ENCODE results near the gene GPR3. TPM values are rescaled to one million over a fixed set of nuclear protein-coding genes. Genes with fewer than 3 reads are reported as not detected.

The GPR3 gene
- total RNA-seq, 1 donor from 2014 or later, result 1.9 TPM

DNA sequence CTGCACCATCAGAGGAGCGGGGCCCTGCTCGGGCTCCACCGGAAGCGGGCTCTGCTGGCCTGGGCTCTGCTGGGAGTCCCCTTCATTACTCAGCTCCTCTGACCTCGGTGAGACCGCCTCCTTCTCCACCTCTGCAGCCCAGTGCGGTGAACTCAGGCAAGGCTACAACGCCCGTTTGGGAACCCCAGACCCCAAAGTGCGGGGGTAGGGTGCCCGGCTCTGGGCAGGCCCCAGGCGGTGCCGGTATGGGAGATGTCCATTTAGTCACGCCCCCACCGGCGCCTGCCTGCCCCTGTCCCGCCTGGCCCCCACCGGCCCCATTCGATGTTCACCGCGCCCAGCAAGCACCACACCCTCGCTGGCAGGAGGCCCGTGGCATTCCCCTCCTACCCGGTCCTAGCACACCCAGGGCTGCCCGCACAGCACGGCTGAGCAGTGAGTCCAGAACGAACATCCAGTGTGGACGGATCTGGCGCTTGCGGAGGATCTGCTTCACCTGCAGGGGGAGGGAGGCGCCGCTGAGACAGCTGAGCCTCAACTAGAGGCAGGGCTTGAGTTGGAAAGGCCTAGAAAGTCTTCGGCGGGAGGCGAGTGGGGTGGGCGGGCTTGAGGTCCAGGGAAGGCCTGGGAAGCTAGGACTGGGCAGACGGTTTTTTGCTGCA, 35.7 kb upstream of the GPR3 start:
- Mint-ChIP-seq H3K4me1 (ENCODE audit: unreplicated experiment) (peaks cover 11% of the 10 kb centered on the region), H3K9me3 (no peaks in the 10 kb centered on the region), H3K36me3 (peaks cover 8% of the 10 kb centered on the region), H3K27ac (no peak overlapping the region), H3K4me3 (no peak overlapping the region), H3K27me3 (peaks cover 20% of the 10 kb centered on the region)
- TF ChIP-seq, protein P1, sequence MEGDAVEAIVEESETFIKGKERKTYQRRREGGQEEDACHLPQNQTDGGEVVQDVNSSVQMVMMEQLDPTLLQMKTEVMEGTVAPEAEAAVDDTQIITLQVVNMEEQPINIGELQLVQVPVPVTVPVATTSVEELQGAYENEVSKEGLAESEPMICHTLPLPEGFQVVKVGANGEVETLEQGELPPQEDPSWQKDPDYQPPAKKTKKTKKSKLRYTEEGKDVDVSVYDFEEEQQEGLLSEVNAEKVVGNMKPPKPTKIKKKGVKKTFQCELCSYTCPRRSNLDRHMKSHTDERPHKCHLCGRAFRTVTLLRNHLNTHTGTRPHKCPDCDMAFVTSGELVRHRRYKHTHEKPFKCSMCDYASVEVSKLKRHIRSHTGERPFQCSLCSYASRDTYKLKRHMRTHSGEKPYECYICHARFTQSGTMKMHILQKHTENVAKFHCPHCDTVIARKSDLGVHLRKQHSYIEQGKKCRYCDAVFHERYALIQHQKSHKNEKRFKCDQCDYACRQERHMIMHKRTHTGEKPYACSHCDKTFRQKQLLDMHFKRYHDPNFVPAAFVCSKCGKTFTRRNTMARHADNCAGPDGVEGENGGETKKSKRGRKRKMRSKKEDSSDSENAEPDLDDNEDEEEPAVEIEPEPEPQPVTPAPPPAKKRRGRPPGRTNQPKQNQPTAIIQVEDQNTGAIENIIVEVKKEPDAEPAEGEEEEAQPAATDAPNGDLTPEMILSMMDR (conservative IDR thresholded peaks at IDR 0.05), result no peak
- DNase-seq (ENCODE audit: extremely low spot score, unreplicated experiment), result no peak

- TF ChIP-seq, protein P1 (conservative IDR thresholded peaks at IDR 0.05), result peak; percentile 99
- peak; percentile 84 for DNase-seq (ENCODE audit: extremely low spot score, unreplicated experiment)
- peaks cover 20% of the 10 kb centered on the region for H3K27me3 Mint-ChIP-seq
- peaks cover 10% of the 10 kb centered on the region for H3K4me1 Mint-ChIP-seq (ENCODE audit: unreplicated experiment)
- H3K27ac Mint-ChIP-seq, result peak overlapping the region; percentile 70
- no peak overlapping the region for H3K4me3 Mint-ChIP-seq
- H3K36me3 Mint-ChIP-seq, result peaks cover 8% of the 10 kb centered on the region
- H3K9me3 Mint-ChIP-seq, result no peaks in the 10 kb centered on the region
Measured at GRCh38 chr1:27357281-27358037, 35.0 kb upstream of the GPR3 start.

- H3K4me1 Mint-ChIP-seq (ENCODE audit: unreplicated experiment), result peaks cover 10% of the 10 kb centered on the region
- H3K27me3 Mint-ChIP-seq, result peaks cover 20% of the 10 kb centered on the region
- peak overlapping the region; percentile 70 for H3K27ac Mint-ChIP-seq
- no peak overlapping the region for H3K4me3 Mint-ChIP-seq
- DNase-seq (ENCODE audit: extremely low spot score, unreplicated experiment), result peak; percentile 64
- no peaks in the 10 kb centered on the region for H3K9me3 Mint-ChIP-seq
- TF ChIP-seq, protein P1 (conservative IDR thresholded peaks at IDR 0.05), result no peak
- H3K36me3 Mint-ChIP-seq, result peaks cover 8% of the 10 kb centered on the region
Measured at GRCh38 chr1:27358038-27358927, 34.1 kb upstream of the GPR3 start.

GRCh38 chr1:27358928-27359313, 33.5 kb upstream of the GPR3 start:
- no peak overlapping the region for H3K4me3 Mint-ChIP-seq
- H3K4me1 Mint-ChIP-seq (ENCODE audit: unreplicated experiment), result peaks cover 10% of the 10 kb centered on the region
- H3K27ac Mint-ChIP-seq, result no peak overlapping the region
- no peaks in the 10 kb centered on the region for H3K9me3 Mint-ChIP-seq
- TF ChIP-seq, protein P1 (conservative IDR thresholded peaks at IDR 0.05), result no peak
- H3K36me3 Mint-ChIP-seq, result peaks cover 8% of the 10 kb centered on the region
- peaks cover 20% of the 10 kb centered on the region for H3K27me3 Mint-ChIP-seq
- no peak for DNase-seq (ENCODE audit: extremely low spot score, unreplicated experiment)

DNA sequence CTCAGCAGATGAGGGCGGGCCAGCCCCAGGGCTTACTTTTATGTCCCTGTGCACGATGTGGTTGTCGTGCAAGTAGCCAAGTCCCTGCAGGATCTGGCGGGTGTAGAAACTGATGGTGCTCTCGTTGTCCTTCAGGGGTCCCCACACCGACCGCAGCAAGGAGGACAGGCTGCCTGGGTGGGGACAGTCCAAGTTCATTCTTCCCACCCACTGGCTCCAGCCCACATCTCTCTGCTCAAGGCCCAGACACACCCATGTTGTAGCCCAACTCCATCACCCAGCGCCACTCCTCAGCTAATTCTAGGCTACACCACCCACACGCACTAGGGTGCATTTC, 32.6 kb upstream of the GPR3 start:
- Mint-ChIP-seq H3K27ac (peak overlapping the region; percentile 89), H3K4me3 (peak overlapping the region; percentile 68), H3K27me3 (peaks cover 20% of the 10 kb centered on the region), H3K36me3 (peaks cover 8% of the 10 kb centered on the region), H3K9me3 (no peaks in the 10 kb centered on the region), H3K4me1 (ENCODE audit: unreplicated experiment) (peaks cover 14% of the 10 kb centered on the region)
- TF ChIP-seq, protein P1 (conservative IDR thresholded peaks at IDR 0.05), result no peak
- no peak for DNase-seq (ENCODE audit: extremely low spot score, unreplicated experiment)
